Upper lobe of left lung (tissue), 4 donors: ENCODE results near the gene DHFR2.

Source experiments
- CTCF ChIP-seq, 6 experiments: fragments of 450-650 bp in 4 of 6; fragments of 200-600 bp in 2 of 6; sonication (generic) in 2 of 6; IDR thresholded peaks; one replicate each; pipeline ENCODE4 v1.5.1; 2016 to 2019; ENCODE audit warnings: antibody characterized with exemption in 6 of 6
- EP300 ChIP-seq, 4 donors: sonication (generic); formaldehyde crosslinking; IDR thresholded peaks; one replicate each; pipeline ENCODE4 v1.5.1; 2017; ENCODE audit warnings: antibody characterized with exemption in 4 of 4, control low read depth in 2 of 4
- POLR2AphosphoS5 ChIP-seq, 2 donors: sonication (generic); formaldehyde crosslinking; IDR thresholded peaks; one replicate each; pipeline ENCODE4 v1.5.1; 2017; ENCODE audit warnings: antibody characterized with exemption in 2 of 2

- TF ChIP-seq CTCF (IDR thresholded peaks at IDR 0.05) (no peak), EP300 (IDR thresholded peaks at IDR 0.05) (no peak), POLR2AphosphoS5 (IDR thresholded peaks at IDR 0.05) (no peak)
Observed at GRCh38 chr3:94043285-94043684, 19.4 kb downstream of the DHFR2 start.
